Measurements from ENCODE around the gene DNMT3L.
"Not testable (repeated sequence)": the region's sequence is repeated elsewhere in the genome, so short reads cannot be mapped to it uniquely, and the experiment has no call there.

The DNMT3L gene

GRCh38 chr21:44261675-44262295, at the start of gene DNMT3L:
Gene DNMT3L, minus strand, starts transcription at chr21:44261897. Its CDS starts 638 bp downstream, at chr21:44261259.
- no peak for DNase-seq (ENCODE audit: low read depth)

- no peak for DNase-seq (ENCODE audit: low read depth)
These were observed 49.2 kb upstream of the DNMT3L start for GRCh38 chr21:44310628-44311507.

- no peak for DNase-seq (ENCODE audit: low read depth)
These were observed 45.4 kb upstream of the DNMT3L start for GRCh38 chr21:44306936-44307704.

- DNase-seq (ENCODE audit: low read depth) = no peak
These were observed 44.0 kb upstream of the DNMT3L start for GRCh38 chr21:44305691-44306090.

GRCh38 chr21:44304877-44305293, 43.2 kb upstream of the DNMT3L start:
- peak; percentile 49 for DNase-seq (ENCODE audit: low read depth)

- no peak for DNase-seq (ENCODE audit: low read depth)
These were observed 42.4 kb upstream of the DNMT3L start for GRCh38 chr21:44304011-44304616.

- no peak for DNase-seq (ENCODE audit: low read depth)
These were observed 41.8 kb upstream of the DNMT3L start for GRCh38 chr21:44303490-44303981.

- DNase-seq (ENCODE audit: low read depth) = not testable (repeated sequence)
These were observed 41.1 kb upstream of the DNMT3L start for GRCh38 chr21:44302573-44303401.

GRCh38 chr21:44301961-44302406, 40.3 kb upstream of the DNMT3L start:
- DNase-seq (ENCODE audit: low read depth) = no peak

- DNase-seq (ENCODE audit: low read depth) = no peak
These were observed 39.4 kb upstream of the DNMT3L start for GRCh38 chr21:44301141-44301540.

- peak; percentile 72 for DNase-seq (ENCODE audit: low read depth)
These were observed 38.7 kb upstream of the DNMT3L start for GRCh38 chr21:44300262-44300959.

- peak; percentile 87 for DNase-seq (ENCODE audit: low read depth)
These were observed 38.0 kb upstream of the DNMT3L start, which contains the start of gene PFKL for GRCh38 chr21:44299458-44300261. Gene PFKL, plus strand, starts transcription at chr21:44300053. Its CDS starts 53 bp downstream, at chr21:44300106.

- no peak for DNase-seq (ENCODE audit: low read depth)
These were observed 37.4 kb upstream of the DNMT3L start for GRCh38 chr21:44299085-44299457.

- no peak for DNase-seq (ENCODE audit: low read depth)
These were observed 36.6 kb upstream of the DNMT3L start for GRCh38 chr21:44298301-44298700.

- DNase-seq (ENCODE audit: low read depth) = peak; percentile 86
These were observed 36.0 kb upstream of the DNMT3L start for GRCh38 chr21:44297525-44298290.

- no peak for DNase-seq (ENCODE audit: low read depth)
These were observed 35.2 kb upstream of the DNMT3L start for GRCh38 chr21:44296916-44297315.

- DNase-seq (ENCODE audit: low read depth) = no peak
These were observed 34.4 kb upstream of the DNMT3L start for GRCh38 chr21:44296103-44296519.

GRCh38 chr21:44295646-44296045, 33.9 kb upstream of the DNMT3L start:
- no peak for DNase-seq (ENCODE audit: low read depth)

GRCh38 chr21:44295163-44295573, 33.5 kb upstream of the DNMT3L start:
- DNase-seq (ENCODE audit: low read depth) = no peak
